ENCODE results near the gene USP28.
A peak's percentile ranks its signal among the peaks of the same experiment; 100 is the strongest.

- TF ChIP-seq CTCF (IDR thresholded peaks at IDR 0.05; ENCODE audit: control extremely low read depth in 1 of 3, insufficient read depth in 1 of 3, low read depth in 1 of 3, low read length in 3 of 3) (peak; percentile 69 to 87 (median 70)), TBP (IDR thresholded peaks at IDR 0.05; ENCODE audit: low read depth, low read length) (no peak), ATF2 (IDR thresholded peaks at IDR 0.05; ENCODE audit: low read length) (no peak), TAF1 (IDR thresholded peaks at IDR 0.05; ENCODE audit: low read depth, low read length) (no peak), NRF1 (IDR thresholded peaks at IDR 0.05; ENCODE audit: low read depth, low read length) (no peak), POLR2AphosphoS5 (IDR thresholded peaks at IDR 0.05; ENCODE audit: low read depth, low read length) (no peak; the same call in 1 of the 2 replicates), EZH2 (IDR thresholded peaks at IDR 0.05; ENCODE audit: low read depth, low read length, severe bottlenecking) (no peak), MAX (IDR thresholded peaks at IDR 0.05) (no peak), SIN3A (conservative IDR thresholded peaks at IDR 0.05 in 1 of 2, IDR thresholded peaks at IDR 0.05 in 1 of 2; ENCODE audit: low read depth in 1 of 2, low read length in 2 of 2) (no peak), CHD2 (IDR thresholded peaks at IDR 0.05; ENCODE audit: low read length) (no peak), RAD21 (IDR thresholded peaks at IDR 0.05 in 1 of 2, conservative IDR thresholded peaks at IDR 0.05 in 1 of 2; ENCODE audit: low read depth in 2 of 2, low read length in 2 of 2) (peak; percentile 62 to 73), RFX5 (IDR thresholded peaks at IDR 0.05; ENCODE audit: borderline replicate concordance, low read depth, low read length) (no peak), JUN (IDR thresholded peaks at IDR 0.05; ENCODE audit: low read depth, low read length) (no peak)
These were observed 69.0 kb downstream of the USP28 start for GRCh38 chr11:113806406-113806805.

Measured in H1 (cell line).